Endothelial cell of umbilical vein (primary cell): ENCODE data around the gene CFAP126.

Source experiments
- CTCF ChIP-seq, 2 donors: IDR thresholded peaks; 1 replicate in 1 of 2; 2 replicates in 1 of 2; pipeline ENCODE4 v1.5.1; 2011; ENCODE audit warnings: low read length in 2 of 2, mild to moderate bottlenecking in 2 of 2, moderate library complexity in 2 of 2, control low read depth in 1 of 2, inconsistent platforms in 1 of 2, low read depth in 1 of 2; ENCODE audit not compliant: insufficient read depth in 1 of 2; ENCODE audit errors: extremely low read depth in 1 of 2
- EZH2 ChIP-seq: IDR thresholded peaks from 2 replicates; pipeline ENCODE4 v1.6.1; 2012; ENCODE audit warnings: borderline replicate concordance, low read depth, mild to moderate bottlenecking, moderate library complexity, low read length, inconsistent platforms; ENCODE audit not compliant: severe bottlenecking
- JUN ChIP-seq: IDR thresholded peaks from 2 replicates; pipeline ENCODE4 v1.6.1; 2011; ENCODE audit warnings: borderline replicate concordance, low read depth; ENCODE audit not compliant: insufficient read length, insufficient read depth
- POLR2A ChIP-seq: IDR thresholded peaks from 2 replicates; pipeline ENCODE4 v1.6.1; 2012; ENCODE audit warnings: low read depth, mild to moderate bottlenecking, control low read depth, low read length
- POLR2AphosphoS5 ChIP-seq: IDR thresholded peaks from 2 replicates; pipeline ENCODE4 v1.6.1; 2012; ENCODE audit warnings: low read depth, mild to moderate bottlenecking, control low read depth, low read length, moderate library complexity; ENCODE audit not compliant: insufficient read depth
- TF ChIP-seq, protein P1 (sequence below): IDR thresholded peaks from 2 replicates; pipeline ENCODE4 v1.6.1; 2011; ENCODE audit not compliant: insufficient read depth, insufficient read length

DNA sequence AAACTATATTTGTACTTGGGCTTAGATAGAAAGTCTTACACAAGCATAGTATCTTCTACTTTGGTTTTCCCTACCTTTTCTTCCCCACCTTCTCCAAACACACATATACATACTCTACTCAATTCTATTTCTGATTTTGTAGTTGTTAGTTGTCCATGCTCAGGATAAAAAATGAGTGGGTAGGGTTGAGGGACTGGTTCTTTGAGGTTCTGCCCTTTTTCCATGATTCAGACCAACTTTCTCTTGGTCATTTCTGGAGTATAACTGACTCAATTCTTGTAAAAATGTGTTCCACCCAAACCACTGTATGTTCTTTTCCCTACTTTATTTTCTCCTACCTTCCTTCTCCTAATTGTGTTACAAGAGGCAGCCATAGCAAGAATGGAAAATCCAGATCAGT lies 3.3 kb downstream of the CFAP126 start:
- TF ChIP-seq EZH2, result no peak
- TF ChIP-seq POLR2A, result no peak
- TF ChIP-seq CTCF (IDR thresholded peaks at IDR 0.05; ENCODE audit: extremely low read depth in 1 of 2, insufficient read depth in 1 of 2, low read depth in 1 of 2, low read length in 2 of 2), result no peak
- TF ChIP-seq JUN, result no peak
- no peak for TF ChIP-seq POLR2AphosphoS5
- TF ChIP-seq, protein P1, sequence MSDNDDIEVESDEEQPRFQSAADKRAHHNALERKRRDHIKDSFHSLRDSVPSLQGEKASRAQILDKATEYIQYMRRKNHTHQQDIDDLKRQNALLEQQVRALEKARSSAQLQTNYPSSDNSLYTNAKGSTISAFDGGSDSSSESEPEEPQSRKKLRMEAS, result no peak
